HG02759 (cell line): Measurements from ENCODE around the gene POGZ.

Experiments
- ATAC-seq: cut with Tn5 transposase; IDR thresholded peaks from one replicate; pipeline ENCODE4 v1.9.1; 2021; ENCODE audit warnings: mild to moderate bottlenecking, moderate library complexity; ENCODE audit not compliant: unreplicated experiment

The POGZ gene, protein sequence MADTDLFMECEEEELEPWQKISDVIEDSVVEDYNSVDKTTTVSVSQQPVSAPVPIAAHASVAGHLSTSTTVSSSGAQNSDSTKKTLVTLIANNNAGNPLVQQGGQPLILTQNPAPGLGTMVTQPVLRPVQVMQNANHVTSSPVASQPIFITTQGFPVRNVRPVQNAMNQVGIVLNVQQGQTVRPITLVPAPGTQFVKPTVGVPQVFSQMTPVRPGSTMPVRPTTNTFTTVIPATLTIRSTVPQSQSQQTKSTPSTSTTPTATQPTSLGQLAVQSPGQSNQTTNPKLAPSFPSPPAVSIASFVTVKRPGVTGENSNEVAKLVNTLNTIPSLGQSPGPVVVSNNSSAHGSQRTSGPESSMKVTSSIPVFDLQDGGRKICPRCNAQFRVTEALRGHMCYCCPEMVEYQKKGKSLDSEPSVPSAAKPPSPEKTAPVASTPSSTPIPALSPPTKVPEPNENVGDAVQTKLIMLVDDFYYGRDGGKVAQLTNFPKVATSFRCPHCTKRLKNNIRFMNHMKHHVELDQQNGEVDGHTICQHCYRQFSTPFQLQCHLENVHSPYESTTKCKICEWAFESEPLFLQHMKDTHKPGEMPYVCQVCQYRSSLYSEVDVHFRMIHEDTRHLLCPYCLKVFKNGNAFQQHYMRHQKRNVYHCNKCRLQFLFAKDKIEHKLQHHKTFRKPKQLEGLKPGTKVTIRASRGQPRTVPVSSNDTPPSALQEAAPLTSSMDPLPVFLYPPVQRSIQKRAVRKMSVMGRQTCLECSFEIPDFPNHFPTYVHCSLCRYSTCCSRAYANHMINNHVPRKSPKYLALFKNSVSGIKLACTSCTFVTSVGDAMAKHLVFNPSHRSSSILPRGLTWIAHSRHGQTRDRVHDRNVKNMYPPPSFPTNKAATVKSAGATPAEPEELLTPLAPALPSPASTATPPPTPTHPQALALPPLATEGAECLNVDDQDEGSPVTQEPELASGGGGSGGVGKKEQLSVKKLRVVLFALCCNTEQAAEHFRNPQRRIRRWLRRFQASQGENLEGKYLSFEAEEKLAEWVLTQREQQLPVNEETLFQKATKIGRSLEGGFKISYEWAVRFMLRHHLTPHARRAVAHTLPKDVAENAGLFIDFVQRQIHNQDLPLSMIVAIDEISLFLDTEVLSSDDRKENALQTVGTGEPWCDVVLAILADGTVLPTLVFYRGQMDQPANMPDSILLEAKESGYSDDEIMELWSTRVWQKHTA (N-terminal part only)

GRCh38 chr1:151459331-151460046 lies at the start of gene POGZ:
Gene POGZ (minus strand): TSS chr1:151459494. CDS start chr1:151442204, 17,290 bp downstream.
- ATAC-seq, result peak; percentile 72

GRCh38 chr1:151508833-151509232 lies 49.5 kb upstream of the POGZ start:
- ATAC-seq, result no peak

DNA sequence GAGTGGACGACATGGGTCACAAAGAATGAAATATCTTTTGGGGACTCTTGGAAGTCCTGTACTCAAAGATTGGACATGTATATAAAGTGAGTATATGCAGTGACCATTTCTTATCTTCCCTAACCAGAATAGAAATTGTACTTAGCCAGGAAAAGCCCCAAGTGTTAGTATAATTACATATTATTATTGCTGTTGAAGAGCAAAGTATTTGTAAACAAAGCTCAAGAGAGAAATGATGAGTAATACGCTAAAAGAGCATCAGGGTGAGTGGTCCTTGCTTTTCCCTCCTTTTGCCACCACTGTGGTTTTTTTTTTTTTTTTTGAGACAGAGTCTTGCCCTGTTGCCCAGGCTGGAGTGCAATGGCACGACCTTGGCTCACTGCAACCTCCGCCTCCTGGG lies 45.5 kb upstream of the POGZ start:
- no peak for ATAC-seq

GRCh38 chr1:151504252-151504651 lies 45.0 kb upstream of the POGZ start:
- ATAC-seq, result no peak

- no peak for ATAC-seq
Measured at GRCh38 chr1:151502859-151503780, 43.8 kb upstream of the POGZ start.

GRCh38 chr1:151502035-151502700 lies 42.9 kb upstream of the POGZ start:
- no peak for ATAC-seq

DNA sequence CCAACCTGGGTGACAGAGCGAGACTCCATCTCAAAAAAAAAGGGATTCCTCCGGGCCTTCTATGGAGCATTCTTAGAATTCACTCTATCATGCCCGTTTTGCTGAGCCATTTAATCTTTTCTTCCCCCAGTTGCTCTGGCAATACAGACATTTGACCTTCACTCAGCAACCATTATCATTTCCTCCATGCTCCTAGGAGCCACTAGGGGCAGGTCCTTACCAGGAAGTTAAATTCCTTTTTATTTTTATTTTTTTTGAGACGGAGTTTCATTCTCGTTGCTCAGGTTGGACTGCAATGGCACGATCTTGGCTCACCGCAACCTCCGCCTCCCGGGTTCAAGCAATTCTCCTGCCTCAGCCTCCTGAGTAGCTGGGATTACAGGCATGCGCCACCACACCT lies 42.2 kb upstream of the POGZ start:
- ATAC-seq, result no peak

DNA sequence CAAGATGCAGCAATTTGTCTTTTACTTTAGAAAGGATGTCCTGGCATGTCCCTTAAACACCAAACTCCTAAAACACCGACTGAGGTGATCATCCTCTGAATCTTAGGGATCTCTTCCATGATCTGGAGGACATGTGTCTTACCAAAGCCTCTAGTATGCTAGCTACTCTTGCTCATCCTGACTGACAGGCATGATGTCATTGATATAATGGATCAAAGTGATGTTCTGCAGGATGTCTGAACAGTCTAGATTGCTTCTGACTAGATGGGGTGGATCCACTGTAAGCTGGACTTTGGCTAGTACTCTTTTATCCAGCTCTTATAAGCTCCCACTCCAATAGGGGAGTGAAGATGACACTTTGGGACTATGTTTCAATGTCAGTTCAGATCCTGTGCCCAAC lies 40.6 kb upstream of the POGZ start:
- ATAC-seq, result no peak

GRCh38 chr1:151499365-151499764 lies 40.1 kb upstream of the POGZ start:
- no peak for ATAC-seq

GRCh38 chr1:151495316-151495715 lies 36.0 kb upstream of the POGZ start:
- ATAC-seq, result no peak

DNA sequence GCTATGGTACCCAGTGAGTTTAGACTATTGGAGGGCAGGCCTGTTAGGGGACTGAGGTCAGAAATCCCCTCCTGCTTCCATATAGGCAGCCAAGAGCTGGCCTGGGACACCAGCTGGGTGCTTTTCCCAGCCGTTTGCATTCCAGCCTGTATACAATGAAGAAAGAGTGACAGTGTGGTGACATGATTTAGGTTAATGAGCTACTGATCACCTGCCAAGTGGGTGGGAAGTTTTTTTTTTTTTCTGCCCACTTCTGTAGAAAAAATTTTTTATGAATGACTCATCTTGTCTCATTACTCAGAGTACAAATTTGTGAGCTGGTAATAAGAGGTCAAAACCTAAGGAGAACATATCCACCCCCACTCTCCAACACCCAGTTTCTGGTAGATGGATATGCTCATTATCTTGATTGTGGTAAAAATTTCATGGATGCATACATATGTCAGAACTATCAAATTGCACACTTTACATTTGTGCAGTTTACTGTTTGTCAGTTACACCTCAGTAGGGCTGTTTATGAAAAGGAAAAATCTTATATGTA lies 35.5 kb upstream of the POGZ start:
- ATAC-seq, result peak; percentile 45

DNA sequence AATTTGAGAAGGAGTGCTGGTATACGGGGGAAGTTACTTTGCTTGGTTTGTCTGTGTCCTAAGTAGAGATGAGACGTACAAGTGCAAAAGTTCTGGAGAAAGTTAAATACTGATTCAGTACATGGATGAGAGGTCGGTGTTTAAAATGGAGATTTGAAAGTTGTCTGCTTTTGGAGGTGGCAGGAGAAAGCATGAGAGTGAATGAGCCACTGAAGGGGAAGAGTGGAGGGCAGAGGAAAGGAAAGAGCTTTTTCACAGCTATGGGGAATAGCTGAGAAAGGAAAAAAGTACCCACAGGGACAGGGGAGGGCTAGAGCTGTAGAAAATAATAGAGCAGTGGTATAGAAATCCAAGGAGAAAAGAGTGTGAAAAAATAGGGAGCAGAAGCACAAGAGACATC lies 33.7 kb upstream of the POGZ start:
- no peak for ATAC-seq

- ATAC-seq, result no peak
Measured at GRCh38 chr1:151492120-151492519, 32.8 kb upstream of the POGZ start.

DNA sequence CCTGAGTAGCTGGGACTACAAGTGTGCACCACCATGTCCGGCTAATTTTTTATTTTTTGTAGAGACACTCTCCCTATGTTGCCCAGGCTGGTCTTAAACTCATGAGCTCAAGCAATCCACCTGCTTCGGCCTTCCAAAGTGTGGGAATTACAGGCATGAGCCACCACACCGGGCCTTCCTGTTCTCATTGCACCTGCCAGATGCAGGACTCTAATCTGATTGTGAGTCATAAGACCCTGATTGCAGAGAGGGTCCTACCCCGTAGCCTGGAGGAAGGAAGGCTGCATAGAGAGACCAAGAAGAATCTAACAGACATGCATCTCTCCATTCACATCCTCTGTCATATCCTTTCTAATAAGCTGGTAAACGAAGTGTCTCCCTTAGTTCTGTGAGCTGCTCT lies 32.3 kb upstream of the POGZ start:
- ATAC-seq, result no peak

DNA sequence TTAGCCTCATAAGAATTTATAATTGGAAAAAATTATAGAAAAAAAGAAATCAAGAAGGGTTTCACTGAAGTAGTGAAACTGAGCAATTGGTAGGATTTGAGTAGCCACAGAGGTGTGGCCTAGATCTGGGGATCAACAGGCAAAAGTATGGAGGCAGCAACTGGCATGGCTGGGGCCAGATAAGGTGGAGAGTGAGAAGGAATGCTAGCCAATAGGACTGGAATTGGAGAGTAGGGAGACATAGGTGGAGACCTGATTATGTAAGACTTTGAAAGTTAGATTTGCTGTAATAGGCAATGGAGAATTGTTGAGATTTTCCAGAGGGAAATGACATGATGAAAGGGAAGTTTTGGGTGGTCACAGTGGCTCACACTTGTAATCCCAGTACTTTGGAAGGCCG lies 27.3 kb upstream of the POGZ start:
- no peak for ATAC-seq

DNA sequence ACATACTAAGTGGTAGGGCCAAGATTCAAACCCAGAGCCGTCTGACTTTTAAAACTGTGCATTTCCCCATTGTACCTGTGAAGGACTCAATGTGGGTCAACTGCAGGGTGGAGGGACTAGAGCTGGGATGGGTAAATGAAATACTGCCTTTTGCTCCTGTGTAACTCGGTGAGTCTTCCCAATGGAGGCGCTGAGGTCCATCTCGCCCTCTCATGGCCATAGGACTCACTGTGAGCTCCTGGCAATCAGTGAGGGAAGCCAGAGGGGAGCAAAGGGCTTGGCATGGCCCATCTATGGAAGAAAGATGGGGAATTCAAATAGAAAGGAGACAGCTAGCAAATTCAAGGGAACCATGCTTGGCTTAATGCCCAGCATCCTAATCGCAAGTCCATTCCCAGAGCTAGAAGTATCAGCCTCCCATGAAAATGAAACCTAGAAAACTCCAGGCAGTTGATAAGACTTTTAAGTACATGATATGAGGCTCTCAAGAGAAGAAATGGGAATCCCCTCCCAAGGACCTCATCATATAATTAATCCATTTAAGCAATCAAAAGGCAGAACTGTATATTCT lies 26.5 kb upstream of the POGZ start:
- no peak for ATAC-seq

DNA sequence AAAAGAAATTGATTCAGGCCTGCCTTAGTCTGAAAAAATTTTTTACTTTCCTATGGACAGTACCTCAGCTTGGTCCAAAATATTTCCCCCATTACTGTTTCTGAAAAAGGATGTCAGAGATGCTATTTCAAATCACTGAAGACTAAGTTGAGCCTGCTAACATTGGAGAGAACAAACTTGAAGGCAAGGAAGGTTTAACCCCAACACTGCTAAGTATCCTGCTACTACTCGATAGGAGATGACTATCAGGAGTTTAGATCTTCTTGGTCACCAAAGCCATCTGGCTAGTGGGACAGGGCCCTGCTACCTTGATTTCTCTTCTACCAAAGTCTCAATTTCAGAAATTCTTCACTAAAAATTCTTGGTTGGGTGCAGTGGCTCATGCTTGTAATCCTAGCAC lies 22.7 kb upstream of the POGZ start:
- ATAC-seq, result no peak

- ATAC-seq, result no peak
Measured at GRCh38 chr1:151479462-151479861, 20.2 kb upstream of the POGZ start.
